T-helper 1 cell treated with Interleukin-12 subunit alpha and Interleukin-12 subunit beta and Interleukin-4 antibody, amounts not matched to agents 30 μg/mL and 1 μg/mL, for 36 hours (primary cell): ENCODE measurements around the gene MRPS7.
"Not testable (repeated sequence)": the region's sequence is repeated elsewhere in the genome, so short reads cannot be mapped to it uniquely, and the experiment has no call there.

Source experiments
- H3K27ac Mint-ChIP-seq: one replicate; pipeline ENCODE4 v1.8.0; 2021; ENCODE audit warnings: mild to moderate bottlenecking, mixed read lengths
- H3K27me3 Mint-ChIP-seq: one replicate; pipeline ENCODE4 v1.8.0; 2021; ENCODE audit warnings: low read depth, mixed read lengths
- H3K36me3 Mint-ChIP-seq: one replicate; pipeline ENCODE4 v1.8.0; 2021; ENCODE audit warnings: low read depth, mixed read lengths
- H3K4me1 Mint-ChIP-seq: one replicate; pipeline ENCODE4 v1.8.0; 2021; ENCODE audit warnings: low read depth, mixed read lengths
- H3K4me3 Mint-ChIP-seq: one replicate; pipeline ENCODE4 v1.8.0; 2021; ENCODE audit warnings: mild to moderate bottlenecking, moderate library complexity, mixed read lengths
- H3K9me3 Mint-ChIP-seq: one replicate; pipeline ENCODE4 v1.8.0; 2021; ENCODE audit warnings: mixed read lengths

Gene MRPS7

DNA sequence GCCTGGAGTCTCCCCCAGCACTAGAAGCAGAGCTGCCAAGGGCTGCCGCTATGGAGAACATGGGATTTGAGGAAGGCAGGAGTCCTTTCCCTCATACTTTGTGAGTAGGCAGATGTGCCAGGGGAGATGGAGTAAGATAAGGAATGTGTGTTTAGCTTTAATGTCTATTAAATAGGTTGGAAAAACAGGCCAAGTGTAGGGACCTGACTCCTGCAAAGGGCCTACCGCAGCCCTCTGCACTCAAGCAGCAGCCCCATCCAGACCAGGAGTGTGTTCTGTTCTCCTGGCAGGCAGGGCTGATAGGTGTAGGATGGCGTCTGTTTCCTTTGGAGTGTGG is 11.1 kb downstream of the MRPS7 start:
- Mint-ChIP-seq H3K4me3 (peak overlapping the region; percentile 34), H3K36me3 (peaks cover 9% of the 10 kb centered on the region), H3K4me1 (peaks cover 28% of the 10 kb centered on the region), H3K9me3 (no peaks in the 10 kb centered on the region), H3K27ac (peak overlapping the region; percentile 67), H3K27me3 (no peaks in the 10 kb centered on the region)

DNA sequence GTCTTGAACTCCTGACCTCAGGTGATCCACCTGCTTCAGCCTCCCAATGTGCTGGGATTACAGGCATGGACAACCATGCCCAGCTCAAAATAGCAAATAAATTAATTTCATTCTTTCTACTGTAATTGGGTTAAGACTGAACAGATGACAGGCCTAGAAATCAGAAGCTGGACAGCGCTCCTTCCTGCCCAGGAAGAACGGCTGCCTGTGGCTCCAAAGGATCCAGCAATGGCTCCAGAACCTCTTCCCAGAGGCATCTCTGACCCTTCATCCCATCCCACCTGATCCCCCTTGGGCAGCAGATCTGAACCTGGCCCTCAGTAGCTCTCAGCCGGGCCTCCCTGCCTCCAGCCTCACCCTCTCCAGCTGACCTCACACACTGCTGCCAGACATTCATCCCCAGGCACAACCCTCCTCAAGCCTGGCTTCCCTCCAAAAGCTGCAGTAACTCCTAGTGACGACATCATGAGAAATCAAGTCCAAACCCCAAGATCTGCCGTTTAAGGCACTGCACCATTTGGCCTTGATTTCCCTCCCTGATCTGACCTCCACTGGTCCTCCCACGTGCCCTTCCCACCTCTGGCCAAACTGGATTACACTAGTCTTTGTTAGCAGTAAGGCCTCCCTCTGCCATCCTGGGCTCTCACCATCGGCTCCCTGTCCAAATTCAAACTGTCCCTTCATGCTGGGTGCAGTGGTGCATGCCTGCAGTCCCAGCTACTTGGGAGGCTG is 12.5 kb downstream of the MRPS7 start:
- peak overlapping the region; percentile 2 for H3K4me3 Mint-ChIP-seq
- peaks cover 24% of the 10 kb centered on the region for H3K4me1 Mint-ChIP-seq
- peak overlapping the region; percentile 20 for H3K27ac Mint-ChIP-seq
- no peaks in the 10 kb centered on the region for H3K9me3 Mint-ChIP-seq
- peaks cover 9% of the 10 kb centered on the region for H3K36me3 Mint-ChIP-seq
- H3K27me3 Mint-ChIP-seq: no peaks in the 10 kb centered on the region

GRCh38 chr17:75277664-75278071 is 16.0 kb downstream of the MRPS7 start:
- Mint-ChIP-seq H3K27ac (no peak overlapping the region), H3K36me3 (peaks cover 8% of the 10 kb centered on the region), H3K4me1 (peaks cover 12% of the 10 kb centered on the region), H3K9me3 (no peaks in the 10 kb centered on the region), H3K4me3 (no peak overlapping the region), H3K27me3 (no peaks in the 10 kb centered on the region)

DNA sequence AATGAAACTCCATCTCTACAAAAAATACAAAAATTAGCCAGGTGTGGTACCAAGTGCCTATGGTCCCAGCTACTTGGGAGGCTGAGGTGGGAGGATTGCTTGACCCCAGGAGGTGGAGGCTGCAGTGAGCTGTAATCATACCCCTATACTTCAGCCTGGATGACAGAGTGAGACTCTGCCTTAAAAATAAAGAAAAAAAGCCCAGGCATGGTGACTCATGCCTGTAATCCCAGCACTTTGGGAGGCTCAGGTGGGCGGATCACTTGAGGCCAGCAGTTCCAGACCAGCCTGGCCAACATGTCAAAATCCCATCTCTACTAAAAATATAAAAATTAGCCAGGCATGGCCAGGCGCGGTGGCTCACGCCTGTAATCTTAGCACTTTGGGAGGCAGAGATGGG is 18.5 kb downstream of the MRPS7 start:
- H3K4me3 Mint-ChIP-seq, H3K36me3 Mint-ChIP-seq, H3K27ac Mint-ChIP-seq, H3K27me3 Mint-ChIP-seq, H3K9me3 Mint-ChIP-seq, H3K4me1 Mint-ChIP-seq: not testable (repeated sequence)

- Mint-ChIP-seq H3K36me3 (peaks cover 16% of the 10 kb centered on the region), H3K27ac (no peak overlapping the region), H3K9me3 (no peaks in the 10 kb centered on the region), H3K27me3 (no peaks in the 10 kb centered on the region), H3K4me1 (peaks cover 11% of the 10 kb centered on the region), H3K4me3 (no peak overlapping the region)
These were observed 23.4 kb downstream of the MRPS7 start for GRCh38 chr17:75285123-75285522.

GRCh38 chr17:75287221-75287620 is 25.5 kb downstream of the MRPS7 start:
- no peaks in the 10 kb centered on the region for H3K9me3 Mint-ChIP-seq
- H3K27me3 Mint-ChIP-seq: no peaks in the 10 kb centered on the region
- H3K27ac Mint-ChIP-seq: no peak overlapping the region
- H3K4me1 Mint-ChIP-seq: peaks cover 15% of the 10 kb centered on the region
- no peak overlapping the region for H3K4me3 Mint-ChIP-seq
- H3K36me3 Mint-ChIP-seq: peaks cover 16% of the 10 kb centered on the region

- Mint-ChIP-seq H3K4me3 (peak overlapping the region; percentile 97), H3K27me3 (no peaks in the 10 kb centered on the region), H3K4me1 (peaks cover 19% of the 10 kb centered on the region), H3K36me3 (peaks cover 14% of the 10 kb centered on the region), H3K27ac (peak overlapping the region; percentile 100), H3K9me3 (no peaks in the 10 kb centered on the region)
These were observed 26.7 kb downstream of the MRPS7 start for GRCh38 chr17:75288359-75288758.

GRCh38 chr17:75288770-75289114 is 27.1 kb downstream of the MRPS7 start:
- H3K4me3 Mint-ChIP-seq: peak overlapping the region; percentile 97
- H3K27ac Mint-ChIP-seq: peak overlapping the region; percentile 100
- peaks cover 10% of the 10 kb centered on the region for H3K36me3 Mint-ChIP-seq
- H3K9me3 Mint-ChIP-seq: no peaks in the 10 kb centered on the region
- H3K27me3 Mint-ChIP-seq: no peaks in the 10 kb centered on the region
- H3K4me1 Mint-ChIP-seq: peaks cover 19% of the 10 kb centered on the region

DNA sequence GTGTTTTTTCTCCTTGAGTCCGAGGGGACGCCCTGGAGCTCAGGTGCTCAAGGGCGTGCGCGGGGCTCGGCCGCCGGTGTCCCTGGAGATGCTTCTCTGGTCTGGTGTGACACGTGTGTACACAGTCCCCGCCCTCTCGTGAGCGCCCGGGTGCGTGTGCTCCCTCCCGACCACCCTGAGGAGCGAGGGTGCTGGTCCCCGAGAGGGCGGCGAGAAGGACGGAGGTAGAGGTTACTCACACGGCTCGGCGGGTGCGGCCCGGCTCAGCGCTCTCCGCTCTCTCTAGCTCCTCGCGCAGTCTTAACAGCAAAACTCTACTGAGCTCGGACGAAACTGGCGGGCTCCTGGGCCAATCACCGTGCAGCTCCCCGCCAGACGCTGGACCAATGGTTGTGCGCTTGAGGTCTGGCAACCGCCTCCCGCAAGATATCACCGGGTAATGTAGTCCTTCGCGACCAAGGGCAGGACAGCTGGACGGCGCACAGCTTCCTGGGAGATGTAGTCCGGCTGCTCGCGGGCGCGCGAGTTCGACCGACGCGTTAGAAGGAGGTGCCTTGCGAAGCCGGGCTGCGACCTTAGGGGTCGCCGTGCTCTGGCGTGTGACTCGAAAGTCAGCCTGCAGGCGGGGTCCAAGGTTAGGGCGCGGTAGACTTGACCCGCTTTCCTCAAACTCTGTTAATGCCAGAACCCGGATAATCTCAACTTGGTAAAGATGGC is 27.6 kb downstream of the MRPS7 start, which contains the start of gene SLC25A19:
Gene SLC25A19, minus strand, starts transcription at position 319 of the 717 bp plus-strand sequence. CDS start 2,669 bp downstream, outside the sequence.
- peaks cover 10% of the 10 kb centered on the region for H3K36me3 Mint-ChIP-seq
- H3K27ac Mint-ChIP-seq: peak within 1 kb of the TSS; percentile 100
- peak within 1 kb of the TSS; percentile 97 for H3K4me3 Mint-ChIP-seq
- H3K4me1 Mint-ChIP-seq: peaks cover 21% of the 10 kb centered on the region
- no peaks in the 10 kb centered on the region for H3K9me3 Mint-ChIP-seq
- no peaks in the 10 kb centered on the region for H3K27me3 Mint-ChIP-seq

DNA sequence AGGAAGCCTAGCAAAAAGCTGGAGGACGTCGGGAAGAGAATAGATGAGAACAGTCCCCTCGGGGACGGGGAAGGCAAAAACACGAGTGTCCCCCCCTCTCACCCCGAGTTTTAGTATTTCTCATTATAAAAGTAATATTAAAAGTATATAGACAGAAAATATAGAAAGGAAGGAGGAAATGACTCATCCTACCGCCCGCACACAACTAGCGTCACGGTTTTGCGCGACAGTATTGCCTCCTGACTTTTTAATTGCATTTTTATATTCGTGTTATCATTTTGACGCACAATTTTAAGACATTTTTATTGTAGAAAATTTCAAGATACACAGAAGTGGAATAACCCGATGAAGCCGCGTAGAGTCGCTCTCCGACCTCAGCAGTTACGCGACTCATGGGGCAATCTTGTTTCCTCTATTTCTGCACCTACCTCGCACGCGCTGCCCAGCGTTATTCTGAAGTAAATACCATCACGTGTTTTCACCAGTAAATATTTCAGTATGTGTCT is 28.2 kb downstream of the MRPS7 start:
- Mint-ChIP-seq H3K27ac (peak overlapping the region; percentile 100), H3K27me3 (no peaks in the 10 kb centered on the region), H3K36me3 (peaks cover 10% of the 10 kb centered on the region), H3K4me3 (peak overlapping the region; percentile 97), H3K4me1 (peaks cover 23% of the 10 kb centered on the region), H3K9me3 (no peaks in the 10 kb centered on the region)

- H3K4me3 Mint-ChIP-seq, H3K36me3 Mint-ChIP-seq, H3K9me3 Mint-ChIP-seq, H3K27ac Mint-ChIP-seq, H3K27me3 Mint-ChIP-seq: not testable (repeated sequence)
- peaks cover 41% of the 10 kb centered on the region for H3K4me1 Mint-ChIP-seq
These were observed 31.2 kb downstream of the MRPS7 start for GRCh38 chr17:75292810-75293448.

DNA sequence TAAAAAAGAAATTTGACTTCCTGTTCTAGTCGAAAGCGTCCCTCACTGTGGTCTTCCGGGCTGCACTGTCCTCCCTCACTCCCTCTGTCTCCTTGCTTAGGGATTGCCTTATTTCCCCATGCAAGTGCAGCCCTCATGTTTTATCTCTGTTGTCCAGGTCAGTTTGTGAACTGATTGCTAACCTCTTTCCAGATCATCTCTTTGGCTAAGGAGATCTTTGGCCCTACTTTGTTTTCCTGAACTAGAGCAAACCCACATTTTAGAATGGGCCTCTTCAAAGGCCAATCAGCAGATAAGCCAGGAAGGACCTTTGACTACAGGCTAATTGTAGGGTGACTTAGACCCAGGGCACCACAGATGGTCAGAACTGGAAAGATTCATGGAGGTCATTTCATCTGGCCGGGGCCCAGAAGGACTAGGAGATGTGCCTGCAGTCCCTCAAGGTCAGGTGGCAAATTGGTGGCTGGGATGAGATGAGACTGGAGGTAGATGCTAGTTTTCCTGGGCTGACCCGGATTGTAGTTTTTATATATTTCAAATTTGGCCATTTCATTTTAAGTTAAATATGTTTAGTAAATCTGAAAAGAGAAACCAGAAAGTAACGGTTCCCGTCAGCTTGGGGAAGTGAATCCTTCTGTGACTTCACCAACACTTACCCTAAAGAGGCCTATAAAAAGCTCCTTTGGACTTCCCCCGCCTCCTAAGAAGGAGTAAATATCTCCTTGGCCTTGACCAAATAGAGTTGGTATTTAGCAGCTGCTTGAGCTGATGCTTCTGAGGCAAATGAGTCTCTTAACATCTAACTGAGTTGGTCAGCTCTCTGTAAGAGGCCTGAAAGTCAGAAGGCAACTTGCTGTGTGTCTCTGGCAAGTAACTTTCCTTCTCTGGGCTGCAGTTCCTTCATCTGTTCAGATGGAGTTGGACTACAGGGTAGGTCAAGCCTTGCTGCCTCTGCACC is 33.8 kb downstream of the MRPS7 start:
- peaks cover 34% of the 10 kb centered on the region for H3K4me1 Mint-ChIP-seq
- no peaks in the 10 kb centered on the region for H3K27me3 Mint-ChIP-seq
- H3K9me3 Mint-ChIP-seq: no peaks in the 10 kb centered on the region
- peak overlapping the region; percentile 43 for H3K4me3 Mint-ChIP-seq
- H3K36me3 Mint-ChIP-seq: peaks cover 3% of the 10 kb centered on the region
- H3K27ac Mint-ChIP-seq: peak overlapping the region; percentile 86

DNA sequence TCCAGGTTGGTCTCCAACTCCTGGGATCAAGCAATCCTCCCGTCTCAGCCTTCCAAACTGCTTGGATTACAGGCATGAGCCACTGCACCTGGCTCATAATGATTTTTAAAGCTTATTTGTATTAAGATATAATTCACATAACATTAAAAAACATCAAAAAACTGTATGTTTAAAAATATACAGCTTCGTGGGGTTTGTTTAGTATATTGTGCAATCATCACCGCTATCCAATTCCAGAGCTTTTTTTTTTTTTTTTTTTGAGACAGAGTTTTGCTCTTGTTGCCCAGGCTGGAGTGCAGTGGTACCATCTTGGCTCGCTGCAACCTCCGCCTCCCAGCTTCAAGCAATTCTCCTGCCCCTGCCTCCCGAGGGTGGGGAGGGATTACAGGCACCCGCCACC is 38.6 kb downstream of the MRPS7 start:
- H3K4me1 Mint-ChIP-seq: peaks cover 20% of the 10 kb centered on the region
- no peaks in the 10 kb centered on the region for H3K9me3 Mint-ChIP-seq
- H3K27me3 Mint-ChIP-seq: no peaks in the 10 kb centered on the region
- peaks cover 3% of the 10 kb centered on the region for H3K36me3 Mint-ChIP-seq
- no peak overlapping the region for H3K4me3 Mint-ChIP-seq
- H3K27ac Mint-ChIP-seq: no peak overlapping the region

DNA sequence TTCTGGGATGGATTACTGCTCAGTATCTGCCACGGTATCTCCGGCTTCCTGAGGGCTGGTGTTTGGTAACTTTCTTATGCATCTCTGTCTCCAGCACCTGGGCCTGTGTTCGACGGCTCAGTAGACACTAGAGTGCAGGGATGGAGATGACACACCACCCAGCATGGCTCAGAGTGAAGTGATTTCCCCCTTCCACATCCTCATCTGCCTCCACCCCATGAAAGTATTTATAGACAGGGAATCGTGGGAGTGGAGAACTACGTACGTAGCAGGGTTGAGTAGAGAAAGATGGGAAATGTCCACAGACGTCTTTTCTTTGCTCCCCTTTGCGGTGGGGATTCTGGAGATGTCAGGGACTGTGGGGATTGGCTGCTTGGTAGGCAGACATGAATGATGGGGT is 39.4 kb downstream of the MRPS7 start:
- Mint-ChIP-seq H3K4me3 (no peak overlapping the region), H3K9me3 (no peaks in the 10 kb centered on the region), H3K4me1 (peaks cover 12% of the 10 kb centered on the region), H3K27me3 (no peaks in the 10 kb centered on the region), H3K27ac (peak overlapping the region; percentile 24), H3K36me3 (peaks cover 2% of the 10 kb centered on the region)
